Peyer's patch (tissue), 4 donors: ENCODE measurements around the gene PDP2. TPM values are rescaled to one million over a fixed set of nuclear protein-coding genes. Genes with fewer than 3 reads are reported as not detected.

Source experiments
- DNase-seq, 3 donors: peaks; one replicate each; pipeline ENCODE4 v3.0.0-alpha.2; 2017 to 2019
- H3K27ac ChIP-seq, 4 donors: fragments of 200-600 bp; sonication (generic); one replicate each; pipeline ENCODE4 v1.5.1; 2016 to 2019
- H3K27me3 ChIP-seq, 2 donors: fragments of 200-600 bp; sonication (generic); one replicate each; pipeline ENCODE4 v1.5.1; 2019
- H3K36me3 ChIP-seq, 3 donors: fragments of 200-600 bp; sonication (generic); one replicate each; pipeline ENCODE4 v1.5.1; 2016 to 2019
- H3K4me1 ChIP-seq, 4 donors: fragments of 200-600 bp; sonication (generic); one replicate each; pipeline ENCODE4 v1.5.1; 2016 to 2019
- H3K4me3 ChIP-seq, 4 donors: fragments of 200-600 bp; sonication (generic); 1 replicate in 3 of 4; 2 replicates in 1 of 4; pipeline ENCODE4 v1.5.1; 2016 to 2019; ENCODE audit warnings: mild to moderate bottlenecking in 1 of 4
- H3K9me3 ChIP-seq, 4 donors: fragments of 200-600 bp; sonication (generic); one replicate each; pipeline ENCODE4 v1.5.1; 2016 to 2019; ENCODE audit warnings: mild to moderate bottlenecking in 1 of 4
- POLR2A ChIP-seq, 2 donors: fragments of 450-650 bp; IDR thresholded peaks; one replicate each; pipeline ENCODE4 v1.5.1; 2017; ENCODE audit warnings: antibody characterized with exemption in 2 of 2, mild to moderate bottlenecking in 2 of 2, moderate library complexity in 2 of 2
- total RNA-seq, 4 donors: library from RNA; depleted of rRNA; stranded (reverse); fragments of >200 nt; gene quantifications; one replicate each; pipeline ENCODE4 v1.1.0, GENCODE V29; 2016
- TF ChIP-seq, protein P1 (sequence below), 6 experiments: fragments of 450-650 bp in 4 of 6; fragments of 200-600 bp in 2 of 6; sonication (generic) in 1 of 6; IDR thresholded peaks; one replicate each; pipeline ENCODE4 v1.5.1; 2017 to 2019; ENCODE audit warnings: antibody characterized with exemption in 6 of 6, mild to moderate bottlenecking in 3 of 6, moderate library complexity in 1 of 6

PDP2 gene
- total RNA-seq, 4 donors from 2014 or later = 12.1 to 27.9 (median 15.3) TPM

DNA sequence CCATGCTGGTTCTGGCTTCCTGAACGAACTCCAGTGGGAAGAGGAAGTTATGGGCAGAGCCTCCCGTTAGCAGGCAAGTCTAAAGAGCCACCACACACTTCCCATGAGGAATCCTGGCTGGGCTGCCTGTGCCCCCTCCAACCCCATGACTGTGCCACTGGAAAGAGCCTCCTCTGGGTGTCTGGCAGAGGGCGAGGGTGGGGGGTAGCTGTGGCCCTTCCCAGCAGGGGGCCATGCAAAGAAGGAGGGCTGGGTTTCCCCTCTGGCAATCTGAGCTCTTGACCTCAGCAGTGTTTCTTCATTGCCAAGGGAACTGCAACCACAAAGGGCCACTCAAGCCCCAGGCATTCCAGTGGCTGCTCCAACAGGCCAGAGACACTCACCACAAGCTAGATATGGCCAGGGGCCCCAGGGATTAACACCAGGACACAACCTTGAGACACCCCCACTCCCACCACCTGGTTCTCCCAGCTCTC is 46.7 kb downstream of the PDP2 start:
- H3K9me3 ChIP-seq = no peaks in the 10 kb centered on the region
- TF ChIP-seq, protein P1, sequence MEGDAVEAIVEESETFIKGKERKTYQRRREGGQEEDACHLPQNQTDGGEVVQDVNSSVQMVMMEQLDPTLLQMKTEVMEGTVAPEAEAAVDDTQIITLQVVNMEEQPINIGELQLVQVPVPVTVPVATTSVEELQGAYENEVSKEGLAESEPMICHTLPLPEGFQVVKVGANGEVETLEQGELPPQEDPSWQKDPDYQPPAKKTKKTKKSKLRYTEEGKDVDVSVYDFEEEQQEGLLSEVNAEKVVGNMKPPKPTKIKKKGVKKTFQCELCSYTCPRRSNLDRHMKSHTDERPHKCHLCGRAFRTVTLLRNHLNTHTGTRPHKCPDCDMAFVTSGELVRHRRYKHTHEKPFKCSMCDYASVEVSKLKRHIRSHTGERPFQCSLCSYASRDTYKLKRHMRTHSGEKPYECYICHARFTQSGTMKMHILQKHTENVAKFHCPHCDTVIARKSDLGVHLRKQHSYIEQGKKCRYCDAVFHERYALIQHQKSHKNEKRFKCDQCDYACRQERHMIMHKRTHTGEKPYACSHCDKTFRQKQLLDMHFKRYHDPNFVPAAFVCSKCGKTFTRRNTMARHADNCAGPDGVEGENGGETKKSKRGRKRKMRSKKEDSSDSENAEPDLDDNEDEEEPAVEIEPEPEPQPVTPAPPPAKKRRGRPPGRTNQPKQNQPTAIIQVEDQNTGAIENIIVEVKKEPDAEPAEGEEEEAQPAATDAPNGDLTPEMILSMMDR (IDR thresholded peaks at IDR 0.05) = no peak
- no peak for TF ChIP-seq POLR2A (IDR thresholded peaks at IDR 0.05)
- no peaks in the 10 kb centered on the region for H3K27me3 ChIP-seq
- H3K27ac ChIP-seq = peak overlapping the region in 2 of 4 donors; percentile 74 to 81
- peaks cover 0 to 34% (median 8%) of the 10 kb centered on the region in 4 donors for H3K4me1 ChIP-seq
- DNase-seq = no peak
- peaks cover 0 to 6% (median 0%) of the 10 kb centered on the region in 3 donors for H3K36me3 ChIP-seq
- H3K4me3 ChIP-seq = no peak overlapping the region

DNA sequence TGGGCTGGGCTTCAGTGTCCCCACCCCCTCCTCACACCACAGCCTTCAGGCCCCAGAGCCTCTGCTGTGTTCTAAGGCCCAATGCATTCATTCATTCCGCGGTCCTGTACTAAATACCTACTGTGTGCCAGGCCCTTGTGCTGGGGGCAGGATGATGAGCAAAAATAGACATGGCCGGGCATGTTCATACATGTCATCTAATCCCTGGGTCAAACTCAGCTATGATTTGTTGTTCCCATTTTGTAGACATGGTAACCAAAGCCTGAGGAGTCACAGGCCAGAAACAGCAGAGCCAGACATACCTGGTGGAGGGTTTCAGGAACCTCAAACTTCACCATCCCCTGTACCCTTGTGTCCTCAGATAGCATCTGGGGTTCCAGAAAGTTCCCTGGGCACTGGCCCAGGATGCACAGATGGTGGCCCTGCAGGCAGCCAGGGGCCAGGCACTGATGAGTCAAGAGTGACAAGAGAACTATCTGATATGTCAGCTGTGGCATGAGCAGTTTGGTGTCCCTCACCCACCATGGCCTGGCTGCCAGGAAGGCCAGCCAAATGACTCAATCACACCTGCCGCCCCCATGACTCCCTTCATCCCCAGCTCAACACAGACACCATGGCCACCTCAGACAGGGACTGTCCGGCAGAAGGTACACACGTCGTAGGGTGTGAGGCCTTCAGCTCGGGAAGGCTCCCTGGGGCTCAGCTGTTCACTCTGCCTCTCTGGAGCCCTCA is 47.8 kb downstream of the PDP2 start:
- Histone ChIP-seq H3K4me1 (peaks cover 2 to 45% (median 9%) of the 10 kb centered on the region in 4 donors), H3K27ac (no peak overlapping the region), H3K9me3 (no peaks in the 10 kb centered on the region), H3K4me3 (no peak overlapping the region), H3K36me3 (peaks cover 0 to 6% (median 0%) of the 10 kb centered on the region in 3 donors), H3K27me3 (no peaks in the 10 kb centered on the region)
- no peak for DNase-seq
- TF ChIP-seq POLR2A (IDR thresholded peaks at IDR 0.05) = no peak
- TF ChIP-seq, protein P1 (IDR thresholded peaks at IDR 0.05) = no peak

DNA sequence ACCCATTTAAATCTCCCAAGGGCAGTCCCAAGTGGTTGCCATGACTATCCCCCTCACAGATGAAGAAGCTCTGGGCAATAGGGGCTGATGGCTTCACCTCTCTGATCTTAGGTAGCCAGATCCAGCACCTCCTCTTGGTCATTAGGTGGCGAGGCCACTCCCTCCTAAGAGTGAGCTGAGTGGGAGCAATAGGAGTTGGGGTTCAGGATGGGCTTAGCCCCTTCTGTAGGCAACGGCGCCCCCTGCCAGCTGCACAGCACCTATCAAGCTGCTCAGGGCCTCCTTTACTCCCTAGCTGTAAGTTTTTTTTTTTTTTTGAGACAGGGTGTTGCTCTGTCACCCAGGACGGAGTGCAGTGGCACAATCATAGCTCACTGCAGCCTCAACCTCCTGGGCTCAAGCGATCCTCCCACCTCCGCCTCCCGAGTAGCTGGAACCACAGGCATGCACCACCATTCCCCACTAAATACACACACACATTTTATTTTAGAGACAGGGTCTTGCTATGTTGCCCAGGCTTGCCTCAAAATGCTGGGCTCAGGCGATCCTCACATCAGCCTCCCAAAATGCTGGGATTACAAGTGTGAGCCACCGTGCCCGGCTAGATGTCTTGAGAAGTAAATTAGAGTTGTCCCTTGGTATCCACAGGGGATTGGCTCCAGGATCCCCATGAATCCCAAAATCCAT is 48.5 kb downstream of the PDP2 start:
- no peaks in the 10 kb centered on the region for H3K27me3 ChIP-seq
- no peaks in the 10 kb centered on the region for H3K9me3 ChIP-seq
- peaks cover 7 to 44% (median 13%) of the 10 kb centered on the region in 4 donors for H3K4me1 ChIP-seq
- H3K27ac ChIP-seq = no peak overlapping the region
- no peak overlapping the region for H3K4me3 ChIP-seq
- no peak for TF ChIP-seq POLR2A (IDR thresholded peaks at IDR 0.05)
- TF ChIP-seq, protein P1 (IDR thresholded peaks at IDR 0.05) = peak in 4 of 6 experiments; percentile 14 to 52 (median 44)
- peaks cover 0 to 6% (median 0%) of the 10 kb centered on the region in 3 donors for H3K36me3 ChIP-seq
- no peak for DNase-seq

DNA sequence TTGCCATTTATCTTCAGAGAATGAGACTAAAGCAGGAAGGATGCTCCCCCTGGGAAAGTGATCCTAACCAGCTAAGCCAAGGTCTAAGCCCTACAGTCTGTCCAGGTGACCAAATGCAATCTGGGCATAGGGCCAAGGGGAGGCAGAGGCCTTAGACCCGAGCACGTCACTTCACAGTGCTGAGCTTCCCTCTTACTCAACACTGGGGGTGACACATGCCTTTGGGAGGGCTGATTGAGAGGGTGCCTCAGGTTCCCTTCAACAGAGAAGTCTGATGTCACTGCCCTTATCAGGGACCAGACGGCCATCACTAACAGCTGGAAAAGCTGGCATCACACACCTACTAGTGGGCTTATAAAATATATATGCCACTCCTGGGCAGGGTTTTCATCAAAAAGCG is 49.9 kb downstream of the PDP2 start:
- no peak overlapping the region for H3K27ac ChIP-seq
- H3K36me3 ChIP-seq = peaks cover 0 to 6% (median 0%) of the 10 kb centered on the region in 3 donors
- TF ChIP-seq, protein P1 (IDR thresholded peaks at IDR 0.05) = no peak
- TF ChIP-seq POLR2A (IDR thresholded peaks at IDR 0.05) = no peak
- no peaks in the 10 kb centered on the region for H3K27me3 ChIP-seq
- no peaks in the 10 kb centered on the region for H3K9me3 ChIP-seq
- no peak overlapping the region for H3K4me3 ChIP-seq
- H3K4me1 ChIP-seq = peaks cover 8 to 35% (median 10%) of the 10 kb centered on the region in 4 donors
- DNase-seq = peak in 1 of 3 donors; percentile 66

DNA sequence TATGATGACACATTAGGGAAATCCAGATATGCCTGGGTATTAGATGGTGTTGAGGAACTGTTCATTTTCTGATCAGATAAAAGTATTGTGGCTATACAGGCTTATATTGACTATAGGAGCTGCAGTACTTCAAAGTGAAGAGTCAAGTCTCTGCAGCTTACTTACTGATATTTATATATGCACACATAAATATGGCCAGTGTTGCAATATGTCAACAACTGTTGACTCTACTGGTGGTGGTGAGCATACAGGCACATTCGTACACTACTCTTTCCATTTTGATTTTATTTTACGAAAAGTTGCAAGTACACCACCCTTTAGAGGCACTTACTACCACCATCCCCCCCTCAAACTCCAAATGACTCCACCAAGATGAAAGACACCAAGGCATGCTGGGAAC is 51.4 kb downstream of the PDP2 start:
- TF ChIP-seq, protein P1 (IDR thresholded peaks at IDR 0.05) = no peak
- no peak for TF ChIP-seq POLR2A (IDR thresholded peaks at IDR 0.05)
- peaks cover 5 to 45% (median 13%) of the 10 kb centered on the region in 4 donors for H3K4me1 ChIP-seq
- no peak overlapping the region for H3K4me3 ChIP-seq

More for the DNA sequence above, 51.4 kb downstream of the PDP2 start:
- peaks cover 0 to 6% (median 0%) of the 10 kb centered on the region in 3 donors for H3K36me3 ChIP-seq
- DNase-seq = no peak
- no peaks in the 10 kb centered on the region for H3K9me3 ChIP-seq
- H3K27me3 ChIP-seq = no peaks in the 10 kb centered on the region
- H3K27ac ChIP-seq = no peak overlapping the region
